ENCODE results near the gene RP2. TPM values are rescaled to one million over a fixed set of nuclear protein-coding genes. Genes with fewer than 3 reads are reported as not detected.

Gene RP2
- total and polyA plus RNA-seq, 2 of the 8 experiments (the other 6 are each of a cell fraction or from before 2014, with no cell fraction given), result 2.2 to 6.9 TPM

DNA sequence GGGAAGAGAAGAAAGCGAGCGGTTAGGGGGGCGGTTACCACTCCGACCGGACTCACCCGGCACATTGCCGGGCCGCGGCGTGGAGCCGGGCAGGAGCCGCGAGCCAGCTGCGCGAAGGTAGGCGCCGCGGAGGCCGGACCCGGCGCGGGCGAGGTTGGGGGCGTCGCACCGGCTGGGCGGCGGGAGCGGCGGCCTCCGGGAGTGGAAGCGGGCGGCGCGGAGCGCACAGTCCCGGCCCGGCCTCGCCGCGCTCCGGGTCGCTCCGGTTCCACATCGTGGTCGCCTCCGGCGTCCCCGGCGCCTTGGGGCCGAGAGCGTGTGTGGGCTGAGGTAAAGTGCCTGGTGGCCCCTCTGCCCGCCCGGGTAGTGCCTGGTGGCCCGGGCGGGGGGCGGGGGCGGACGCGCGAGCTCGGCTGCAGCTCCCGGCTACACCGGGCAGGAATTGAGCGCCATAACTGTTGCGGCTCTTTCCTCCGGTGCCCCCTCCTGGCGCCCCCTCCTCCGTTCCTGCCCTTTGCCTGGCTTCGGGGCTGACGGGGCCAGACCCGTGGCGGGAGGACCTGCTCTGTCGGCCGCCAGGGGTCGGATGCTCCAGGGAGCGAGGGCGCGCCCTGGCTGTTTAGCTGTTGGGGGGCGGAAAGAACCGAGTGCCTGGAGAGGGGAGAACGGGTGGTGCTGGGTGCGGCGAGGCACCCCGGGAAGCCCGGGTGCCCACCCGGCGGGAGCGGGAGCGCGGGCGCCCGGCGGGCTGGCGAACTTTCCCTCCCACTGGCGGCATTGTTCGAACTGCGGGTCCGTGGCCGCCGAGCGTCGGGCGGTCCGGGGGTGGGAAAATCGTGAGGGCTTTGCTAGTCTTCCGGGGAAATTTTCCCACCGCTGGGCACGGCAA is 76.0 kb downstream of the RP2 start (continued):
- peak; percentile 49 to 60 (median 52) for TF ChIP-seq CTCF (IDR thresholded peaks at IDR 0.05; ENCODE audit: control extremely low read depth in 1 of 3, insufficient read depth in 1 of 3, low read depth in 1 of 3, low read length in 3 of 3)
- peak; percentile 30 for TF ChIP-seq POLR2AphosphoS5 (IDR thresholded peaks at IDR 0.05; ENCODE audit: low read depth, low read length)
- peak; percentile 61 for TF ChIP-seq KDM4A (IDR thresholded peaks at IDR 0.05; ENCODE audit: low read depth, low read length, severe bottlenecking)
- no peak for TF ChIP-seq BCL11A (IDR thresholded peaks at IDR 0.05; ENCODE audit: low read depth in 2 of 2, low read length in 2 of 2)
- TF ChIP-seq SIRT6 (IDR thresholded peaks at IDR 0.05; ENCODE audit: low read length), result no peak
- TF ChIP-seq HDAC2 (IDR thresholded peaks at IDR 0.05; ENCODE audit: borderline replicate concordance in 1 of 2, low read depth in 2 of 2, low read length in 2 of 2), result 0 out of 4 replicates have a peak, but pooled peaks of 1 of the 2 experiments have one; percentile 27
- 0 out of 2 replicates have a peak, but pooled peaks have one; percentile 13 for TF ChIP-seq MAX (IDR thresholded peaks at IDR 0.05)
- no peak for TF ChIP-seq GABPA (IDR thresholded peaks at IDR 0.05; ENCODE audit: borderline replicate concordance, insufficient read depth, low read length)
- TF ChIP-seq KDM1A (IDR thresholded peaks at IDR 0.05; ENCODE audit: borderline replicate concordance, low read length), result no peak
- no peak for TF ChIP-seq NANOG (IDR thresholded peaks at IDR 0.05; ENCODE audit: insufficient read depth, low read depth, low read length, poor library complexity, severe bottlenecking)
